GM19238 (cell line): ENCODE results near the gene CRISP3.
"Not testable (repeated sequence)": the region's sequence is repeated elsewhere in the genome, so short reads cannot be mapped to it uniquely, and the experiment has no call there.

Experiments used
- DNase-seq: peaks from one replicate; pipeline ENCODE4 v3.0.0; 2011; ENCODE audit warnings: low spot score; ENCODE audit not compliant: insufficient read length

CRISP3 gene

GRCh38 chr6:49744259-49744658, at the start of gene CRISP3:
TSS of gene CRISP3 (minus strand) at chr6:49744388. CDS start at chr6:49744367, 21 bp downstream.
- no peak for DNase-seq

GRCh38 chr6:49790341-49790740, 46.2 kb upstream of the CRISP3 start:
- DNase-seq = no peak

- no peak for DNase-seq
These were observed 43.0 kb upstream of the CRISP3 start, which contains the start of gene PGK2 for GRCh38 chr6:49787176-49787575. TSS of gene PGK2 (minus strand) at chr6:49787285. CDS start at chr6:49787187, 98 bp downstream.

- DNase-seq = no peak
These were observed 40.1 kb upstream of the CRISP3 start for GRCh38 chr6:49784272-49784671.

- no peak for DNase-seq
These were observed 38.5 kb upstream of the CRISP3 start for GRCh38 chr6:49782725-49783124.

GRCh38 chr6:49782293-49782692, 38.1 kb upstream of the CRISP3 start:
- no peak for DNase-seq

GRCh38 chr6:49776444-49776843, 32.3 kb upstream of the CRISP3 start:
- DNase-seq = no peak

GRCh38 chr6:49775043-49775442, 30.9 kb upstream of the CRISP3 start:
- no peak for DNase-seq

GRCh38 chr6:49772285-49772684, 28.1 kb upstream of the CRISP3 start:
- DNase-seq = no peak

- no peak for DNase-seq
These were observed 22.6 kb upstream of the CRISP3 start for GRCh38 chr6:49766762-49767161.

GRCh38 chr6:49764571-49765236, 20.5 kb upstream of the CRISP3 start:
- DNase-seq = no peak

GRCh38 chr6:49743429-49743828, 759 bp downstream of the CRISP3 start:
- no peak for DNase-seq

GRCh38 chr6:49739423-49739822, 4.8 kb downstream of the CRISP3 start:
- no peak for DNase-seq

GRCh38 chr6:49736017-49736508, 8.1 kb downstream of the CRISP3 start:
- no peak for DNase-seq

- no peak for DNase-seq
These were observed 10.5 kb downstream of the CRISP3 start for GRCh38 chr6:49733680-49734079.

GRCh38 chr6:49732781-49733180, 11.4 kb downstream of the CRISP3 start:
- DNase-seq = no peak

GRCh38 chr6:49730251-49730650, 13.9 kb downstream of the CRISP3 start:
- DNase-seq = no peak

GRCh38 chr6:49723917-49724316, 20.3 kb downstream of the CRISP3 start:
- DNase-seq = not testable (repeated sequence)

- no peak for DNase-seq
These were observed 22.9 kb downstream of the CRISP3 start for GRCh38 chr6:49721297-49721696.

- no peak for DNase-seq
These were observed 23.8 kb downstream of the CRISP3 start for GRCh38 chr6:49720372-49720771.

- no peak for DNase-seq
These were observed 30.8 kb downstream of the CRISP3 start, which contains the start of gene CRISP2 for GRCh38 chr6:49713346-49713745. TSS of gene CRISP2 (minus strand) at chr6:49713543. CDS start at chr6:49709196, 4,347 bp downstream.

GRCh38 chr6:49698478-49698877, 45.7 kb downstream of the CRISP3 start:
- no peak for DNase-seq

- no peak for DNase-seq
These were observed 50.7 kb downstream of the CRISP3 start for GRCh38 chr6:49693512-49693911.
